GM18873 (cell line): ENCODE measurements around the gene FGGY.

ENCODE experiments used
- ATAC-seq: cut with Tn5 transposase; IDR thresholded peaks from one replicate; pipeline ENCODE4 v1.9.1; 2021; ENCODE audit warnings: mild to moderate bottlenecking, moderate library complexity, moderate number of reproducible peaks; ENCODE audit not compliant: unreplicated experiment, low FRiP score

The FGGY gene

GRCh38 chr1:59687081-59687480, 390.2 kb downstream of the FGGY start:
- no peak for ATAC-seq

GRCh38 chr1:59688976-59689375, 392.1 kb downstream of the FGGY start:
- no peak for ATAC-seq

- no peak for ATAC-seq
Measured at GRCh38 chr1:59689730-59690129, 392.8 kb downstream of the FGGY start.

GRCh38 chr1:59690171-59690930, 393.5 kb downstream of the FGGY start:
- ATAC-seq, result no peak

- ATAC-seq, result no peak
Measured at GRCh38 chr1:59691261-59691660, 394.4 kb downstream of the FGGY start.

- no peak for ATAC-seq
Measured at GRCh38 chr1:59692591-59692990, 395.7 kb downstream of the FGGY start.

- ATAC-seq, result no peak
Measured at GRCh38 chr1:59693406-59693805, 396.5 kb downstream of the FGGY start.

- ATAC-seq, result no peak
Measured at GRCh38 chr1:59695252-59695651, 398.4 kb downstream of the FGGY start.

GRCh38 chr1:59696421-59697115, 399.7 kb downstream of the FGGY start:
- no peak for ATAC-seq

GRCh38 chr1:59697150-59697800, 400.4 kb downstream of the FGGY start:
- ATAC-seq, result no peak

GRCh38 chr1:59698386-59698785, 401.5 kb downstream of the FGGY start:
- ATAC-seq, result no peak

- ATAC-seq, result no peak
Measured at GRCh38 chr1:59699227-59699847, 402.4 kb downstream of the FGGY start.

GRCh38 chr1:59701376-59701775, 404.5 kb downstream of the FGGY start:
- ATAC-seq, result no peak

- ATAC-seq, result no peak
Measured at GRCh38 chr1:59703226-59703917, 406.5 kb downstream of the FGGY start.

GRCh38 chr1:59703918-59704378, 407.1 kb downstream of the FGGY start:
- ATAC-seq, result no peak

- ATAC-seq, result no peak
Measured at GRCh38 chr1:59704716-59705115, 407.8 kb downstream of the FGGY start.

- ATAC-seq, result no peak
Measured at GRCh38 chr1:59705466-59706302, 408.8 kb downstream of the FGGY start.

- ATAC-seq, result no peak
Measured at GRCh38 chr1:59706303-59706599, 409.4 kb downstream of the FGGY start.

- ATAC-seq, result no peak
Measured at GRCh38 chr1:59707178-59707791, 410.4 kb downstream of the FGGY start.
